H1 (cell line): ENCODE results near the gene ZNF620. TPM values are rescaled to one million over a fixed set of nuclear protein-coding genes. Genes with fewer than 3 reads are reported as not detected.

Source experiments
- CTCF ChIA-PET: fragments of 300-600 bp; sonication (Branson Sonifier 250); formaldehyde crosslinking; loops from one replicate; lab custom pipeline; 2021; ENCODE audit not compliant: partially characterized antibody; lab: Charles Lee
- POLR2A ChIA-PET: fragments of 300-600 bp; sonication (Branson Sonifier 250); formaldehyde crosslinking; loops from one replicate; lab custom pipeline; 2021; ENCODE audit warnings: inconsistent platforms; ENCODE audit not compliant: partially characterized antibody; lab: Charles Lee
- DNase-seq, 2 experiments: peaks; one replicate each; pipeline versions ENCODE4 v3.0.0 to v3.0.0-alpha.2; 2010 to 2022; ENCODE audit warnings: low spot score in 2 of 2, low read depth in 1 of 2, mixed read lengths in 1 of 2
- FAIRE-seq: peaks from 2 replicates; lab custom pipeline; 2011; peaks lifted over from hg19 to GRCh38; lab: Jason Lieb, UNC
- H2AFZ ChIP-seq: 2 replicates; pipeline ENCODE4 v1.8.1; 2012; ENCODE audit warnings: low read length, inconsistent platforms
- H2AK5ac ChIP-seq: 2 replicates; pipeline ENCODE4 v1.6.1; 2013; ENCODE audit warnings: low read depth, low read length
- H2BK120ac ChIP-seq: replicated peaks from 2 replicates; pipeline ENCODE3; 2013; ENCODE audit warnings: low read depth, low read length, inconsistent platforms
- H2BK12ac ChIP-seq: 2 replicates; pipeline ENCODE4 v1.6.1; 2013; ENCODE audit warnings: low read depth, low read length
- H2BK15ac ChIP-seq: 2 replicates; pipeline ENCODE4 v1.6.1; 2013; ENCODE audit warnings: low read length
- H2BK20ac ChIP-seq: 2 replicates; pipeline ENCODE4 v1.6.1; 2013; ENCODE audit warnings: low read length
- H2BK5ac ChIP-seq: 2 replicates; pipeline ENCODE4 v1.6.1; 2013; ENCODE audit warnings: low read depth, low read length
- H3K14ac ChIP-seq: 2 replicates; pipeline ENCODE4 v1.6.1; 2013; ENCODE audit warnings: inconsistent platforms; ENCODE audit not compliant: insufficient read length
- H3K18ac ChIP-seq: 2 replicates; pipeline ENCODE4 v1.6.1; 2013; ENCODE audit warnings: low read length; ENCODE audit errors: extremely low read depth
- H3K23ac ChIP-seq: 2 replicates; pipeline ENCODE4 v1.6.1; 2013; ENCODE audit warnings: inconsistent platforms; ENCODE audit not compliant: insufficient read length
- H3K23me2 ChIP-seq: 2 replicates; pipeline ENCODE4 v1.6.1; 2013; ENCODE audit warnings: low read depth, low read length
- H3K27ac ChIP-seq: 2 replicates; pipeline ENCODE4 v1.6.1; 2011; ENCODE audit warnings: low read depth, low read length, inconsistent platforms
- H3K27me3 ChIP-seq, 4 experiments: replicated peaks in 1 of 4; 1 replicate in 1 of 4; 2 replicates in 3 of 4; pipeline versions ENCODE4 v1.6.1 to v1.8.1; 2011 to 2013; ENCODE audit warnings: low read length in 3 of 4, mild to moderate bottlenecking in 3 of 4, inconsistent platforms in 2 of 4, mixed read lengths in 2 of 4, moderate library complexity in 1 of 4; ENCODE audit not compliant: control insufficient read depth in 3 of 4, insufficient read depth in 3 of 4; ENCODE audit errors: extremely low read depth in 1 of 4
- H3K36me3 ChIP-seq, 4 experiments: 2 replicates each; pipeline versions ENCODE4 v1.6.1 to v1.8.1; 2011 to 2013; ENCODE audit warnings: mild to moderate bottlenecking in 4 of 4, low read length in 3 of 4, moderate library complexity in 2 of 4, control low read depth in 1 of 4, inconsistent platforms in 1 of 4; ENCODE audit not compliant: insufficient read depth in 4 of 4, control insufficient read depth in 2 of 4
- H3K4ac ChIP-seq: replicated peaks from 2 replicates; pipeline ENCODE3; 2013; ENCODE audit warnings: low read length, low read depth, mixed read lengths, inconsistent platforms; ENCODE audit not compliant: insufficient read length
- H3K4me1 ChIP-seq, 4 experiments: replicated peaks in 1 of 4; 1 replicate in 1 of 4; 2 replicates in 3 of 4; pipeline versions ENCODE4 v1.6.1 to v1.8.1; 2011 to 2013; ENCODE audit warnings: low read length in 3 of 4, inconsistent platforms in 2 of 4, mixed read lengths in 1 of 4; ENCODE audit not compliant: insufficient read depth in 4 of 4, control insufficient read depth in 3 of 4
- H3K4me2 ChIP-seq, 2 experiments: 2 replicates each; pipeline versions ENCODE4 v1.6.1 to v1.8.1; 2011 to 2013; ENCODE audit warnings: low read depth in 2 of 2, low read length in 2 of 2, control low read depth in 1 of 2, inconsistent platforms in 1 of 2, mild to moderate bottlenecking in 1 of 2; ENCODE audit not compliant: insufficient read depth in 1 of 2
- H3K4me3 ChIP-seq, 4 experiments: fragments of 200-600, 300-600 bp in 1 of 4; sonication (generic), shearing (Covaris generic), sonication (Bioruptor Twin) in 1 of 4; 2 replicates each; pipeline versions ENCODE4 v1.5.1 to v1.8.1; 2011 to 2016; ENCODE audit warnings: low read length in 4 of 4, low read depth in 3 of 4, control low read depth in 2 of 4, inconsistent platforms in 2 of 4, mild to moderate bottlenecking in 2 of 4, mixed read lengths in 1 of 4, moderate library complexity in 1 of 4; ENCODE audit not compliant: insufficient read depth in 2 of 4; ENCODE audit errors: extremely low read depth in 1 of 4
- H3K56ac ChIP-seq: replicated peaks from 2 replicates; pipeline ENCODE3; 2013; ENCODE audit warnings: low read depth, mild to moderate bottlenecking, mixed read lengths, low read length, inconsistent platforms; ENCODE audit not compliant: insufficient read length
- H3K79me1 ChIP-seq: 2 replicates; pipeline ENCODE4 v1.6.1; 2013; ENCODE audit warnings: low read depth, low read length, control low read depth
- H3K79me2 ChIP-seq, 2 experiments: 2 replicates each; pipeline versions ENCODE4 v1.6.1 to v1.8.1; 2012 to 2013; ENCODE audit warnings: low read length in 2 of 2, mild to moderate bottlenecking in 2 of 2, inconsistent platforms in 1 of 2; ENCODE audit not compliant: insufficient read depth in 2 of 2, control insufficient read depth in 1 of 2
- H3K9ac ChIP-seq, 4 experiments: replicated peaks in 1 of 4; 1 replicate in 1 of 4; 2 replicates in 3 of 4; pipeline versions ENCODE4 v1.6.1 to v1.8.1; 2011 to 2013; ENCODE audit warnings: low read depth in 3 of 4, low read length in 3 of 4, control low read depth in 2 of 4, mild to moderate bottlenecking in 2 of 4, moderate library complexity in 2 of 4, inconsistent platforms in 1 of 4; ENCODE audit errors: extremely low read depth in 1 of 4
- H3K9me3 ChIP-seq, 2 experiments: 2 replicates each; pipeline versions ENCODE4 v1.6.1 to v1.8.1; 2012 to 2013; ENCODE audit warnings: mild to moderate bottlenecking in 2 of 2, moderate library complexity in 2 of 2, control low read depth in 1 of 2, inconsistent platforms in 1 of 2, low read depth in 1 of 2, low read length in 1 of 2, mixed read lengths in 1 of 2; ENCODE audit not compliant: insufficient read depth in 2 of 2
- H4K20me1 ChIP-seq, 2 experiments: replicated peaks in 1 of 2; 2 replicates each; pipeline versions ENCODE3 to v1.8.1; 2011 to 2013; ENCODE audit warnings: inconsistent platforms in 2 of 2, low read length in 2 of 2, mild to moderate bottlenecking in 1 of 2; ENCODE audit not compliant: insufficient read depth in 2 of 2, control insufficient read depth in 1 of 2
- H4K5ac ChIP-seq: 2 replicates; pipeline ENCODE4 v1.6.1; 2013; ENCODE audit warnings: low read length, low read depth, mixed read lengths, inconsistent platforms; ENCODE audit not compliant: insufficient read length
- H4K8ac ChIP-seq: 2 replicates; pipeline ENCODE4 v1.8.0; 2013; ENCODE audit warnings: mild to moderate bottlenecking, moderate library complexity, low read length, inconsistent platforms; ENCODE audit not compliant: insufficient read depth; ENCODE audit errors: extremely low read depth
- H4K91ac ChIP-seq: replicated peaks from 2 replicates; pipeline ENCODE3; 2013; ENCODE audit warnings: low read length, mixed read lengths, inconsistent platforms; ENCODE audit not compliant: insufficient read length
- BRCA1 ChIP-seq: IDR thresholded peaks from 2 replicates; pipeline ENCODE4 v1.6.1; 2012; ENCODE audit warnings: low read depth, low read length, improper control_type of control experiment
- CEBPB ChIP-seq: IDR thresholded peaks from 2 replicates; pipeline ENCODE4 v1.6.1; 2012; ENCODE audit warnings: low read depth, low read length
- CHD1 ChIP-seq: IDR thresholded peaks from 2 replicates; pipeline ENCODE4 v1.6.1; 2012; ENCODE audit warnings: low read depth, low read length, improper control_type of control experiment
- EGR1 ChIP-seq: IDR thresholded peaks from 2 replicates; pipeline ENCODE4 v1.6.1; 2011; ENCODE audit warnings: low read depth, low read length, borderline replicate concordance
- YY1 ChIP-seq: IDR thresholded peaks from 2 replicates; pipeline ENCODE4 v1.6.1; 2011; ENCODE audit warnings: low read depth, mild to moderate bottlenecking, low read length
- WGBS, 2 experiments: shearing (Covaris generic) in 1 of 2; methylation state at CpG; one replicate each; pipeline versions ENCODE4 v1.1.6 to v1.1.7; 2013 to 2015; ENCODE audit warnings: low lambda C conversion rate in 2 of 2, mixed read lengths in 2 of 2, inconsistent platforms in 1 of 2, low coverage in 1 of 2, missing lambda C conversion rate in 1 of 2; ENCODE audit not compliant: insufficient replicate concordance in 2 of 2, insufficient coverage in 1 of 2, insufficient read length in 1 of 2; ENCODE audit errors: extremely low coverage in 1 of 2, missing lambda C conversion rate in 1 of 2; 5-methylcytosine and 5-hydroxymethylcytosine counted together
- polyA plus RNA-seq, 7 experiments: library from polyadenylated mRNA; depleted of rRNA in 3 of 7; stranded (reverse) in 5 of 7; unstranded in 2 of 7; fragments of >200 nt in 5 of 7; fragments of 200-250 nt in 2 of 7; gene quantifications; 1 replicate in 5 of 7; 2 replicates in 1 of 7; 4 replicates in 1 of 7; pipeline versions ENCODE4 v1.2.1 to v1.2.3, GENCODE V29; 2011 to 2013; ENCODE audit warnings: missing spikeins in 2 of 7, mixed read lengths in 2 of 7
- total RNA-seq: library from RNA; stranded (reverse); fragmentation: NEBNext Ultra II Directional; extraction: Animal tissue kit (Norgen Biotek cat#: 25700); gene quantifications from 2 replicates; pipeline ENCODE4 v1.2.1, GENCODE V29; 2021
- TF ChIP-seq, protein P1 (sequence below): IDR thresholded peaks from 2 replicates; pipeline ENCODE4 v1.6.1; 2011; ENCODE audit warnings: low read depth, mild to moderate bottlenecking, low read length; ENCODE audit not compliant: insufficient read depth
- TF ChIP-seq, protein P2 (sequence below): IDR thresholded peaks from 2 replicates; pipeline ENCODE4 v1.6.1; 2011; ENCODE audit warnings: low read length, improper control_type of control experiment

The ZNF620 gene
- total and polyA plus RNA-seq, 2 of the 8 experiments (the other 6 are each of a cell fraction or from before 2014, with no cell fraction given) = 5.1 to 20.2 TPM

DNA sequence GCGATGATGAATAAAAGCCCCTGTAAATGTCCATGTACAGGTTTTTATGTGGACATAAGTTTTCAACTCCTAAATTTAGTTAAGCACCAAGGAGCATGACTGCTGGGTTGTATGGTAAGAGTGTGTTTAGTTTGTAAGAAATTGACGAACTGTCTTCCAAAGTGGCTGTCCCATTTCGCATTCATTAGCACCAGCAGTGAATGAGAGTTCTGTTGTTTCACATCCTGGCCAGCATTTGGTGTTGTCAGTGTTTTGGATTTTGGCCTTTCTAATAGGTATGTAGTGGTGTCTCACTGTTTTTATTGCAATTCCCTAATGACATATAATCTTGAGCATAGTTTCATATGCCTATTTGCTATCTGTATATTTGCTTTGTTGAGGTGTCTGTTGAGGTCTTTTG, 22.6 kb downstream of the ZNF620 start:
- TF ChIP-seq BRCA1 (no peak), EGR1 (no peak), CEBPB (no peak), YY1 (no peak), CHD1 (no peak)
- TF ChIP-seq, protein P1, sequence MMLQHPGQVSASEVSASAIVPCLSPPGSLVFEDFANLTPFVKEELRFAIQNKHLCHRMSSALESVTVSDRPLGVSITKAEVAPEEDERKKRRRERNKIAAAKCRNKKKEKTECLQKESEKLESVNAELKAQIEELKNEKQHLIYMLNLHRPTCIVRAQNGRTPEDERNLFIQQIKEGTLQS = no peak
- TF ChIP-seq, protein P2, sequence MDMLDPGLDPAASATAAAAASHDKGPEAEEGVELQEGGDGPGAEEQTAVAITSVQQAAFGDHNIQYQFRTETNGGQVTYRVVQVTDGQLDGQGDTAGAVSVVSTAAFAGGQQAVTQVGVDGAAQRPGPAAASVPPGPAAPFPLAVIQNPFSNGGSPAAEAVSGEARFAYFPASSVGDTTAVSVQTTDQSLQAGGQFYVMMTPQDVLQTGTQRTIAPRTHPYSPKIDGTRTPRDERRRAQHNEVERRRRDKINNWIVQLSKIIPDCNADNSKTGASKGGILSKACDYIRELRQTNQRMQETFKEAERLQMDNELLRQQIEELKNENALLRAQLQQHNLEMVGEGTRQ = no peak
- TF ChIP-seq, all 59 proteins: peak for 0
- Histone ChIP-seq H4K5ac (no peak overlapping the region), H2BK20ac (no peak overlapping the region), H2BK12ac (no peak overlapping the region), H3K79me2 (peaks cover 0 to 20% of the 10 kb centered on the region in 2 experiments; a peak in 2 of 4 replicates), H3K9me3 (peaks cover 5 to 11% of the 10 kb centered on the region in 2 experiments; a peak in 2 of 4 replicates), H2AFZ (no peak overlapping the region), H2BK5ac (no peak overlapping the region), H4K91ac (no peak overlapping the region), H3K18ac (no peak overlapping the region), H3K23me2 (peaks cover 8% of the 10 kb centered on the region), H3K9ac (no peak overlapping the region), H3K4me1 (peaks cover 0 to 4% (median 0%) of the 10 kb centered on the region in 4 experiments; a peak in 2 of 7 replicates), H3K4me3 (no peak overlapping the region), H4K8ac (no peak overlapping the region), H3K23ac (no peak overlapping the region), H3K79me1 (peaks cover 2% of the 10 kb centered on the region; the same call in 1 of the 2 replicates), H4K20me1 (peaks cover 0 to 2% of the 10 kb centered on the region in 2 experiments), H3K27me3 (no peaks in the 10 kb centered on the region), H2BK15ac (no peak overlapping the region), H3K56ac (no peak overlapping the region), H3K4me2 (no peak overlapping the region), H3K36me3 (peaks cover 8 to 44% (median 28%) of the 10 kb centered on the region in 4 experiments; a peak in 7 of 8 replicates), H2AK5ac (no peak overlapping the region), H2BK120ac (no peak overlapping the region), H3K4ac (no peak overlapping the region), H3K14ac (no peak overlapping the region), H3K27ac (no peak overlapping the region)
- FAIRE-seq (no peak), DNase-seq (no peak)
- WGBS, 2 experiments = 86% methylated on average over 3 of the region's 3 CpGs; no CpG with 5 or more reads in 1 of the 2 experiments
- ChIA-PET POLR2A (no interaction called here), CTCF (no interaction called here)
